ENCODE measurements around the gene TULP4. TPM values are rescaled to one million over a fixed set of nuclear protein-coding genes. Genes with fewer than 3 reads are reported as not detected.

The TULP4 gene
- polyA plus RNA-seq, 1 experiment: 8.0 TPM

DNA sequence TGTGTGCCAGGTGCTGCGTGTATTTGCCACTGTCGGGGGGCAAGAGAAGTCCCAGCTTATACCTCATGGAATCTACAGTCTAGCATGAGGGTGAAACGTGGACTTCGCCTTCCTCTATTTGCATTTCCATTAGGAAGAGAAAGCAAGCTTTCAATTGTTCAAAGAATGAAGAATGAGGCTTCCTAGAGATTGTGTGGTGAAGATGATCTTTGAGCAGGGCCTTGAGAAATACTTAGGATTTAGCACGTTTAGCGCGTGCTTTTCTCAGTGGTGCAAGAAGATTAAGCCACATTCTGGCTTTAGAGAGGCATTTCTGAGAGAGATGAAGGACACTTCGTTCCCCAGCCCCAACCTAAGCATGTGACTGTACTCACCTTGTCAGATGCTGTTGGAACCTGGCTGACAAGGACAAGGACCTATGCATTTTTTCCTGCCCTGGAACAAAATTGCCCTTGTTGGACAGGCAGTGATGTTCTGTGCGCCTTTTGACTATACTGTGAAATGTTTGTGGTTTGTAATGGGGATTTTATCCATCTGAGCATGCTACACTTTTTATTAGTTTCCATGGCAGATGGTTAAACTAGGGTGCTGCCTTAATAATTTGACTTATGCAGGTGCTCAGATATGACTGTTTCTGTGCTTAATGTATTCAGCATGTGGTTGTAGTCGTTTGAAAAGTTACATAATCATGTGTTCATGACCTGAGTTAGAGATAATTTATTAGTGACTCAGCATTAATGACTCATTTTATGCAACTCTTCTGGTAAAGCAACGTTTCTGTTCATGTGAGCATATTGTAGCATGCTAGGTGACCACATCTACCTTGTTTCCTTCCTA, 10.7 kb downstream of the TULP4 start:
- H3K27me3 ChIP-seq (ENCODE audit: control insufficient read depth, insufficient read depth, low read length): no peaks in the 10 kb centered on the region
- POLR2A ChIA-PET: no interaction called here
- TF ChIP-seq, protein P1, sequence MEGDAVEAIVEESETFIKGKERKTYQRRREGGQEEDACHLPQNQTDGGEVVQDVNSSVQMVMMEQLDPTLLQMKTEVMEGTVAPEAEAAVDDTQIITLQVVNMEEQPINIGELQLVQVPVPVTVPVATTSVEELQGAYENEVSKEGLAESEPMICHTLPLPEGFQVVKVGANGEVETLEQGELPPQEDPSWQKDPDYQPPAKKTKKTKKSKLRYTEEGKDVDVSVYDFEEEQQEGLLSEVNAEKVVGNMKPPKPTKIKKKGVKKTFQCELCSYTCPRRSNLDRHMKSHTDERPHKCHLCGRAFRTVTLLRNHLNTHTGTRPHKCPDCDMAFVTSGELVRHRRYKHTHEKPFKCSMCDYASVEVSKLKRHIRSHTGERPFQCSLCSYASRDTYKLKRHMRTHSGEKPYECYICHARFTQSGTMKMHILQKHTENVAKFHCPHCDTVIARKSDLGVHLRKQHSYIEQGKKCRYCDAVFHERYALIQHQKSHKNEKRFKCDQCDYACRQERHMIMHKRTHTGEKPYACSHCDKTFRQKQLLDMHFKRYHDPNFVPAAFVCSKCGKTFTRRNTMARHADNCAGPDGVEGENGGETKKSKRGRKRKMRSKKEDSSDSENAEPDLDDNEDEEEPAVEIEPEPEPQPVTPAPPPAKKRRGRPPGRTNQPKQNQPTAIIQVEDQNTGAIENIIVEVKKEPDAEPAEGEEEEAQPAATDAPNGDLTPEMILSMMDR (IDR thresholded peaks at IDR 0.05; ENCODE audit: insufficient read depth, low read depth, low read length): no peak
- peak; percentile 68 for DNase-seq (ENCODE audit: low read depth)
- no peaks in the 10 kb centered on the region for H3K36me3 ChIP-seq (ENCODE audit: control insufficient read depth, insufficient read depth, low read length)
- no peak overlapping the region for H3K4me3 ChIP-seq (ENCODE audit: low read depth, low read length)
- CTCF ChIA-PET: no interaction called here

GRCh38 chr6:158323561-158323958, 11.3 kb downstream of the TULP4 start:
- Histone ChIP-seq H3K4me3 (ENCODE audit: low read depth, low read length) (no peak overlapping the region), H3K27me3 (ENCODE audit: control insufficient read depth, insufficient read depth, low read length) (no peaks in the 10 kb centered on the region), H3K36me3 (ENCODE audit: control insufficient read depth, insufficient read depth, low read length) (no peaks in the 10 kb centered on the region)
- ChIA-PET POLR2A (no interaction called here), CTCF (no interaction called here)
- no peak for DNase-seq (ENCODE audit: low read depth)
- TF ChIP-seq, protein P1 (IDR thresholded peaks at IDR 0.05; ENCODE audit: insufficient read depth, low read depth, low read length): no peak

DNA sequence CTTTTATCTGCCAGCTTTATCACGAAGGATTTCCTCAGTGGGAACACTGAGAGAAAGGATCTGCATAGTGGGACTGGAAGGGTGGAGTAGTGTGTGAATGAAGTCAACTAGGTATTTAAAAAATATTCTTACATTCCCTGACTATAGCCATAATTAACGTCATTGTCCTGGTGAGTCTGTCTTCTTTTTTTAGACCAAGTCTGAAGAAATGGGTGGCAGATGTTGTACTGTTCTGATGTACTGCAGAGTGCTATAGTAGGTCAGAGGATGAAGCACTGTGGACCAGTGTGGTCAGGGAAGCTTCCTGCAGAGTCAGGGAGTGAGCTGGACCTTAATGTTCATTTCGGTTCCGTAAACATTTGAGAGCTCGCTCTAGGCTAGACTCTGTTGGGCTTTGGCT, 11.9 kb downstream of the TULP4 start:
- TF ChIP-seq, protein P1 (IDR thresholded peaks at IDR 0.05; ENCODE audit: insufficient read depth, low read depth, low read length): no peak
- ChIA-PET CTCF (no interaction called here), POLR2A (no interaction called here)
- DNase-seq (ENCODE audit: low read depth): peak; percentile 31
- Histone ChIP-seq H3K4me3 (ENCODE audit: low read depth, low read length) (no peak overlapping the region), H3K27me3 (ENCODE audit: control insufficient read depth, insufficient read depth, low read length) (no peaks in the 10 kb centered on the region), H3K36me3 (ENCODE audit: control insufficient read depth, insufficient read depth, low read length) (no peaks in the 10 kb centered on the region)

DNA sequence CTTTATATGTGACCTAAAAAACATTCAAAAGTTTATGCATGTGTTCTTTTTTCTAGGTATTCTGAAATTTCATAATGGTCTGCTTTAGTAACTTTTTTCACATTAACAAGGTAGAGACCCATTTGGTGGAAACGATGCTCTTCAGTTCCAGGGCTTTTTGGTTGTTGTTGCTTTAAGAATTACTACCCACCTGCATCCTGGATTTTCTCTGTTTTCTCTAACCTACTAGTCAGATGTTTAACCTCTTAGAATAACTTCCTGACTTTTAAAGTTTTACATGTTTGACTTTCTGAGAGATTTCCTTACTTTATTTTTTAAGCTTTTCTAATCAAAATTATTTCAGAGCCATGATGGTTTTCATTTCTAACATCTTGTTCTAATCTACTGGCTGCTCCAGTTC, 14.9 kb downstream of the TULP4 start:
- no peak for DNase-seq (ENCODE audit: low read depth)
- CTCF ChIA-PET: interaction anchor here (0.6 to 0.7 kb wide), 2 partner anchors 14 to 151 kb away, joined by 3 read pairs; no protein-coding TSS in a partner anchor
- POLR2A ChIA-PET: no interaction called here
- H3K36me3 ChIP-seq (ENCODE audit: control insufficient read depth, insufficient read depth, low read length): no peaks in the 10 kb centered on the region
- no peak overlapping the region for H3K4me3 ChIP-seq (ENCODE audit: low read depth, low read length)
- TF ChIP-seq, protein P1 (IDR thresholded peaks at IDR 0.05; ENCODE audit: insufficient read depth, low read depth, low read length): no peak
- H3K27me3 ChIP-seq (ENCODE audit: control insufficient read depth, insufficient read depth, low read length): no peaks in the 10 kb centered on the region

DNA sequence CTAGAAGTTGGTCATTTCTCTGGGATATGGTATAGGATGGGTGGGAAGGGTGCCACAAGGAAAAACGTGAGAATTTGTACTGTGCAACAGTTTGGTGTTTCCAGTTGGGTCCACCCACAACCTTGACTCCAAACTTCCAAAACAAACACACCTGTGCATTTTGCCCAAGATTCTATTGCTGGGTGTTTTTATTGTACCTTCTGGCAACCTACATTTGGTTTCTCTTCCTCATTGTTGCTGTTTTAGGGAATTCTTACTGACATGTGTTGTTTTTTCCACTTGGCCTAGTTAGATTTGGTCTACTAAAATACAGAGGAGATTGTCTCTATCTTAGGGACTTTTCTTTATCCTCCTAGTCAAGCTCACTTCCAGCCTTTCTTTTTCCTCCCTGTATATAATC, 16.7 kb downstream of the TULP4 start:
- Histone ChIP-seq H3K27me3 (ENCODE audit: control insufficient read depth, insufficient read depth, low read length) (no peaks in the 10 kb centered on the region), H3K4me3 (ENCODE audit: low read depth, low read length) (no peak overlapping the region), H3K36me3 (ENCODE audit: control insufficient read depth, insufficient read depth, low read length) (no peaks in the 10 kb centered on the region)
- DNase-seq (ENCODE audit: low read depth): no peak
- ChIA-PET CTCF (no interaction called here), POLR2A (no interaction called here)
- TF ChIP-seq, protein P1 (IDR thresholded peaks at IDR 0.05; ENCODE audit: insufficient read depth, low read depth, low read length): no peak

Measured in BJ (cell line).